GM12878 (cell line): ENCODE measurements around the gene S100A16.

ENCODE experiments used
- CEBPB ChIP-seq, 2 experiments: fragments of 150-350 bp in 1 of 2; IDR thresholded peaks; 2 replicates each; pipeline ENCODE4 v1.6.1; 2012 to 2014; ENCODE audit warnings: low read depth in 2 of 2, low read length in 2 of 2, borderline replicate concordance in 1 of 2, inconsistent platforms in 1 of 2
- RCOR1 ChIP-seq: conservative IDR thresholded peaks from 2 replicates; pipeline ENCODE4 v1.6.1; 2012; ENCODE audit warnings: low read depth, low read length, improper control_type of control experiment
- SP1 ChIP-seq: IDR thresholded peaks from one replicate; pipeline ENCODE4 v1.6.1; 2011; ENCODE audit warnings: low read depth, low read length
- SREBF2 ChIP-seq: IDR thresholded peaks from 2 replicates; pipeline ENCODE4 v1.6.1; 2012; ENCODE audit warnings: mild to moderate bottlenecking, low read length

GRCh38 chr1:153606194-153606593, 6.7 kb downstream of the S100A16 start:
- no peak for TF ChIP-seq SP1
- no peak for TF ChIP-seq RCOR1
- TF ChIP-seq CEBPB (IDR thresholded peaks at IDR 0.05; ENCODE audit: borderline replicate concordance in 1 of 2, low read depth in 2 of 2, low read length in 2 of 2), result no peak
- no peak for TF ChIP-seq SREBF2
